ENCODE results near the gene VPS26A.
A peak's percentile ranks its signal among the peaks of the same experiment; 100 is the strongest.

VPS26A gene

GRCh38 chr10:69151984-69152383 lies 28.0 kb downstream of the VPS26A start:
- no peaks in the 10 kb centered on the region for H3K9me3 ChIP-seq (ENCODE audit: control insufficient read depth, insufficient read depth, low read depth, low read length)
- no peak for TF ChIP-seq RBAK (tag by site-specific recombination; IDR thresholded peaks at IDR 0.05)
- no peak for TF ChIP-seq ZNF248 (tag by site-specific recombination; IDR thresholded peaks at IDR 0.05)
- no peak for TF ChIP-seq ZBTB21 (tag by site-specific recombination; IDR thresholded peaks at IDR 0.05)
- TF ChIP-seq ZNF324 (tag by site-specific recombination; IDR thresholded peaks at IDR 0.05), result no peak
- no peak for TF ChIP-seq OSR2 (tag by site-specific recombination; IDR thresholded peaks at IDR 0.05)
- no peak for TF ChIP-seq PRDM10 (tag by site-specific recombination; IDR thresholded peaks at IDR 0.05)
- CTCF ChIA-PET, result interaction anchor here (0.6 kb wide), 2 partner anchors 23 to 242 kb away, joined by 3 to 4 read pairs; no protein-coding TSS in a partner anchor
- H3K36me3 ChIP-seq (ENCODE audit: control insufficient read depth in 2 of 2, insufficient read depth in 1 of 2, low read length in 2 of 2), result peaks cover 0 to 2% of the 10 kb centered on the region in 2 experiments; a peak in 2 of 3 replicates
- no peaks in the 10 kb centered on the region for H3K4me1 ChIP-seq (ENCODE audit: control insufficient read depth, insufficient read depth, low read length)
- POLR2A ChIA-PET, result no interaction called here
- no peak overlapping the region for H3K4me3 ChIP-seq (ENCODE audit: low read depth, low read length)
- H3K27ac ChIP-seq (ENCODE audit: extremely low read depth, low read depth, low read length), result no peak overlapping the region

DNA sequence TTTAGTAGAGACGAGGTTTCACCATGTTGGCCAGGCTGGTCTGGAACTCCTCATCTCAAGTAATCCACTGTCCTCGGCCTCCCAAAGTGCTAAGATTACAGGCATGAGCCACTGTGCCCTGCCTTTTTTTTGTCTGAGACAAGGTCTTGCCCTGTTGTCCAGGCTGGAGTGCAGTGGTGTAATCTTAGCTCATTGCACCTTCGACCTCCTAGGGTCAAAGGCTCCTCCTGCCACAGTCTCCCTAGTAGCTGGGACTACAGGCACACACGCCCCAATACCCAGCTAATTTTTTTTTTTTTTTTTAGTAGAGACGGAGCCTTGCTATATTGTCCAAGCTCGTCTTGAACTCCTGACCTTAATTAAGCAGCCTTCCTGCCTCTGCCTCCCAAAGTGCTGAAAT lies 29.2 kb downstream of the VPS26A start:
- CTCF ChIA-PET, result no interaction called here
- H3K4me1 ChIP-seq (ENCODE audit: control insufficient read depth, insufficient read depth, low read length), result no peaks in the 10 kb centered on the region

DNA sequence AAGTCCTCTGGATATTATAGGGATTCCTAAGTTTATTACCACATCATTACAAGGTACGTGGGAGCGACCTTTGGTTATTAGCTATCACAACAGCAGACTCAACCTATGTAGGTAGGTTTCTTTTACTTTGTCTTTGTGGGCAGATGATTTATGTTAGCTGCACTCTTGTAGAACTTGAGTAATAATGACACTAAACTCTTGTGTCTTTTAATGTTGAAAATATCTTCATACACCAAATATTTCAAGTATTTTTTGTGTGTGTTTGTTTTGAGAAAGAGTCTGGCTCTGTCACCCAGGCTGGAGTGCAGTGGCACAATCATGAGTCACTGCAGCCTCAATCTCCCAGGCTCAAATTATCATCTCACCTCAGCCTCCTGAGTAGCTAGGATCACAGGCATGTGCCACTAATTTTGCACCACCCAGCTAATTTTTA lies 36.8 kb downstream of the VPS26A start:
- Histone ChIP-seq H3K4me3 (ENCODE audit: low read depth, low read length) (no peak overlapping the region), H3K27ac (ENCODE audit: extremely low read depth, low read depth, low read length) (no peak overlapping the region), H3K4me1 (ENCODE audit: control insufficient read depth, insufficient read depth, low read length) (no peaks in the 10 kb centered on the region), H3K9me3 (ENCODE audit: control insufficient read depth, insufficient read depth, low read depth, low read length) (no peaks in the 10 kb centered on the region), H3K36me3 (ENCODE audit: control insufficient read depth in 2 of 2, insufficient read depth in 1 of 2, low read length in 2 of 2) (peaks cover 37 to 54% of the 10 kb centered on the region in 2 experiments)
- CTCF ChIA-PET, result no interaction called here
- TF ChIP-seq ZNF416 (tag by site-specific recombination; IDR thresholded peaks at IDR 0.05) (no peak), EGR2 (tag by site-specific recombination; IDR thresholded peaks at IDR 0.05; ENCODE audit: low read depth) (peak; percentile 31; the same call in 1 of the 2 replicates), ZFHX2 (tag by site-specific recombination; conservative IDR thresholded peaks at IDR 0.05) (0 out of 2 replicates have a peak, but pooled peaks have one; percentile 6)
- POLR2A ChIA-PET, result no interaction called here

More for the DNA sequence above, 29.2 kb downstream of the VPS26A start:
- POLR2A ChIA-PET, result interaction anchor here (0.7 kb wide), 1 partner anchor 29 kb away, joined by 6 read pairs; no protein-coding TSS in a partner anchor
- Histone ChIP-seq H3K36me3 (ENCODE audit: control insufficient read depth in 2 of 2, insufficient read depth in 1 of 2, low read length in 2 of 2) (peaks cover 2 to 14% of the 10 kb centered on the region in 2 experiments; a peak in 2 of 3 replicates), H3K9me3 (ENCODE audit: control insufficient read depth, insufficient read depth, low read depth, low read length) (no peaks in the 10 kb centered on the region), H3K4me3 (ENCODE audit: low read depth, low read length) (no peak overlapping the region), H3K27ac (ENCODE audit: extremely low read depth, low read depth, low read length) (no peak overlapping the region)
- TF ChIP-seq ZNF341 (tag by site-specific recombination; IDR thresholded peaks at IDR 0.05; ENCODE audit: low read depth) (no peak), TCF7L2 (IDR thresholded peaks at IDR 0.05; ENCODE audit: borderline replicate concordance, low read depth, low read length) (no peak), ZNF510 (tag by site-specific recombination; IDR thresholded peaks at IDR 0.05; ENCODE audit: insufficient replicate concordance) (no peak), ZNF792 (tag by site-specific recombination; IDR thresholded peaks at IDR 0.05) (no peak), ZNF23 (tag by site-specific recombination; IDR thresholded peaks at IDR 0.05; ENCODE audit: borderline replicate concordance) (no peak)
- TF ChIP-seq, protein P1, sequence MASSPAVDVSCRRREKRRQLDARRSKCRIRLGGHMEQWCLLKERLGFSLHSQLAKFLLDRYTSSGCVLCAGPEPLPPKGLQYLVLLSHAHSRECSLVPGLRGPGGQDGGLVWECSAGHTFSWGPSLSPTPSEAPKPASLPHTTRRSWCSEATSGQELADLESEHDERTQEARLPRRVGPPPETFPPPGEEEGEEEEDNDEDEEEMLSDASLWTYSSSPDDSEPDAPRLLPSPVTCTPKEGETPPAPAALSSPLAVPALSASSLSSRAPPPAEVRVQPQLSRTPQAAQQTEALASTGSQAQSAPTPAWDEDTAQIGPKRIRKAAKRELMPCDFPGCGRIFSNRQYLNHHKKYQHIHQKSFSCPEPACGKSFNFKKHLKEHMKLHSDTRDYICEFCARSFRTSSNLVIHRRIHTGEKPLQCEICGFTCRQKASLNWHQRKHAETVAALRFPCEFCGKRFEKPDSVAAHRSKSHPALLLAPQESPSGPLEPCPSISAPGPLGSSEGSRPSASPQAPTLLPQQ (tag by site-specific recombination; IDR thresholded peaks at IDR 0.05), result no peak
